A549 (cell line): ENCODE measurements around the gene INO80. TPM values are rescaled to one million over a fixed set of nuclear protein-coding genes. Genes with fewer than 3 reads are reported as not detected.
A peak's percentile ranks its signal among the peaks of the same experiment; 100 is the strongest.

Experiments
- ATAC-seq, 2 experiments: fragments of 200-7000 bp in 1 of 2; fragments of >200 bp in 1 of 2; cut with Nextera tagmentation in 1 of 2; cut with Tn5 transposase in 1 of 2; 3 replicates each; pipeline versions ENCODE4 v1.8.0 to v1.9.1; 2018 to 2020; ENCODE audit warnings: mild to moderate bottlenecking in 1 of 2, moderate library complexity in 1 of 2
- CTCF ChIA-PET: fragments of 300-600 bp; sonication (Branson Sonifier 250); formaldehyde crosslinking; extraction: SDS; loops from one replicate; lab custom pipeline; 2021; ENCODE audit warnings: antibody characterized with exemption, inconsistent platforms; lab: Yijun Ruan, JAX
- POLR2A ChIA-PET: fragments of 350-600 bp; formaldehyde crosslinking; extraction: SDS; loops from one replicate; lab custom pipeline; 2021; ENCODE audit warnings: antibody characterized with exemption, inconsistent platforms; lab: Yijun Ruan, JAX
- DNase-seq, 2 experiments: peaks; one replicate each; pipeline versions ENCODE4 v3.0.0 to v3.0.0-alpha.2; 2011 to 2016; ENCODE audit warnings: low read depth in 1 of 2, low spot score in 1 of 2
- FAIRE-seq: peaks from 2 replicates; lab custom pipeline; 2011; peaks lifted over from hg19 to GRCh38; lab: Jason Lieb, UNC
- H3K27ac ChIP-seq, 2 experiments: fragments of >200 bp; sonication (Bioruptor Twin); formaldehyde crosslinking; 3 replicates each; pipeline ENCODE4 v1.5.1; 2016 to 2017
- H3K4me1 ChIP-seq: fragments of >200 bp; sonication (Bioruptor Twin); formaldehyde crosslinking; 3 replicates; pipeline ENCODE4 v1.6.1; 2016
- H3K4me2 ChIP-seq: fragments of >200 bp; sonication (Bioruptor Twin); formaldehyde crosslinking; 3 replicates; pipeline ENCODE4 v1.6.1; 2016
- H3K4me3 ChIP-seq: fragments of >200 bp; sonication (Bioruptor Twin); formaldehyde crosslinking; 3 replicates; pipeline ENCODE4 v1.5.1; 2016
- H3K9me3 ChIP-seq: fragments of >200 bp; sonication (Bioruptor Twin); formaldehyde crosslinking; 3 replicates; pipeline ENCODE4 v1.6.1; 2016
- CBX2 ChIP-seq: fragments of 200-600 bp; sonication (generic); IDR thresholded peaks from 2 replicates; pipeline ENCODE4 v1.6.1; 2016; ENCODE audit warnings: low read depth, mild to moderate bottlenecking, borderline replicate concordance
- CBX8 ChIP-seq: fragments of 200-600 bp; sonication (generic); IDR thresholded peaks from 2 replicates; pipeline ENCODE4 v1.6.1; 2016
- CHD2 ChIP-seq: fragments of 150-350 bp; IDR thresholded peaks from 2 replicates; pipeline ENCODE4 v1.6.1; 2014; ENCODE audit warnings: low read length; ENCODE audit not compliant: partially characterized antibody
- CHD4 ChIP-seq: fragments of 200-600 bp; sonication (generic); IDR thresholded peaks from 2 replicates; pipeline ENCODE4 v1.6.1; 2016; ENCODE audit warnings: antibody characterized with exemption, mild to moderate bottlenecking, borderline replicate concordance
- EHMT2 ChIP-seq: fragments of 200-600 bp; sonication (generic); IDR thresholded peaks from 2 replicates; pipeline ENCODE4 v1.6.1; 2016; ENCODE audit warnings: antibody characterized with exemption, low read depth, mild to moderate bottlenecking, moderate library complexity
- FOSL2 ChIP-seq, 2 experiments: fragments of 450-650 bp in 1 of 2; fragments of >200 bp in 1 of 2; sonication (Bioruptor Twin) in 1 of 2; formaldehyde crosslinking; IDR thresholded peaks; 2 replicates each; pipeline versions ENCODE4 v1.5.0 to v1.6.1; 2016 to 2020; ENCODE audit warnings: mild to moderate bottlenecking in 1 of 2, moderate library complexity in 1 of 2
- HDAC2 ChIP-seq: fragments of 200-600 bp; sonication (generic); IDR thresholded peaks from 2 replicates; pipeline ENCODE4 v1.6.1; 2016
- HOXA7 ChIP-seq: fragments of 250-450 bp; sonication (Bioruptor Pico); IDR thresholded peaks from 2 replicates; pipeline ENCODE4 v1.5.0; 2020; ENCODE audit warnings: mild to moderate bottlenecking, moderate library complexity
- HOXB13 ChIP-seq: fragments of 250-450 bp; sonication (Bioruptor Pico); IDR thresholded peaks from 2 replicates; pipeline ENCODE4 v1.5.0; 2020; ENCODE audit warnings: low read depth, mild to moderate bottlenecking, moderate library complexity
- HOXB5 ChIP-seq: fragments of 250-450 bp; sonication (Bioruptor Pico); IDR thresholded peaks from 2 replicates; pipeline ENCODE4 v1.5.0; 2020; ENCODE audit warnings: mild to moderate bottlenecking, moderate library complexity
- JUN ChIP-seq, 2 experiments: fragments of >200 bp; sonication (Bioruptor Twin); formaldehyde crosslinking; IDR thresholded peaks; 2 replicates in 1 of 2; 3 replicates in 1 of 2; pipeline ENCODE4 v1.6.1; 2016 to 2017
- KDM1A ChIP-seq: fragments of 200-600 bp; sonication (generic); IDR thresholded peaks from 2 replicates; pipeline ENCODE4 v1.6.1; 2016; ENCODE audit warnings: low read depth, mild to moderate bottlenecking
- MAFK ChIP-seq: fragments of 450-650 bp; IDR thresholded peaks from 2 replicates; pipeline ENCODE4 v1.6.1; 2014; ENCODE audit not compliant: partially characterized antibody
- MAZ ChIP-seq: fragments of 150-350 bp; IDR thresholded peaks from 2 replicates; pipeline ENCODE4 v1.6.1; 2014; ENCODE audit warnings: antibody characterized with exemption, low read depth, low read length, borderline replicate concordance
- MYC ChIP-seq: IDR thresholded peaks from 2 replicates; pipeline ENCODE4 v1.6.1; 2012; ENCODE audit warnings: mild to moderate bottlenecking, inconsistent platforms, low read length, improper control_type of control experiment, borderline replicate concordance
- POLR2AphosphoS2 ChIP-seq: conservative IDR thresholded peaks from 2 replicates; pipeline ENCODE4 v1.6.1; 2012; ENCODE audit warnings: low read length, improper control_type of control experiment, inconsistent platforms
- RAD21 ChIP-seq, 2 experiments: fragments of >200 bp in 1 of 2; sonication (Bioruptor Twin) in 1 of 2; formaldehyde crosslinking in 1 of 2; IDR thresholded peaks in 1 of 2; conservative IDR thresholded peaks in 1 of 2; 2 replicates in 1 of 2; 3 replicates in 1 of 2; pipeline ENCODE4 v1.6.1; 2012 to 2018; ENCODE audit warnings: inconsistent platforms in 1 of 2
- RARB ChIP-seq: fragments of 250-450 bp; sonication (Bioruptor Pico); IDR thresholded peaks from 2 replicates; pipeline ENCODE4 v1.8.0; 2021; ENCODE audit warnings: mild to moderate bottlenecking, moderate library complexity
- RFX5 ChIP-seq: fragments of 450-650 bp; IDR thresholded peaks from 2 replicates; pipeline ENCODE4 v1.7.1; 2014; ENCODE audit warnings: antibody characterized with exemption, mild to moderate bottlenecking, moderate library complexity
- SMC3 ChIP-seq: fragments of >200 bp; sonication (Bioruptor Twin); formaldehyde crosslinking; IDR thresholded peaks from 3 replicates; pipeline ENCODE4 v1.6.1; 2018; ENCODE audit warnings: inconsistent platforms
- SREBF2 ChIP-seq: fragments of 450-650 bp; IDR thresholded peaks from 2 replicates; pipeline ENCODE4 v1.6.1; 2014; ENCODE audit warnings: mild to moderate bottlenecking, moderate library complexity
- TFCP2L1 ChIP-seq: fragments of 250-450 bp; sonication (Bioruptor Pico); IDR thresholded peaks from 2 replicates; pipeline ENCODE4 v1.5.0; 2021; ENCODE audit warnings: mild to moderate bottlenecking
- TP53 ChIP-seq: fragments of 250-450 bp; sonication (Bioruptor Pico); IDR thresholded peaks from 2 replicates; pipeline ENCODE4 v1.5.0; 2021; ENCODE audit warnings: mild to moderate bottlenecking, moderate library complexity
- ZFP36 ChIP-seq: fragments of 450-650 bp; IDR thresholded peaks from 2 replicates; pipeline ENCODE4 v1.6.1; 2014; ENCODE audit warnings: borderline replicate concordance; ENCODE audit not compliant: partially characterized antibody
- ZNF302 ChIP-seq: fragments of 250-450 bp; sonication (Bioruptor Pico); IDR thresholded peaks from 2 replicates; pipeline ENCODE4 v1.9.0; 2021; ENCODE audit warnings: inconsistent platforms, mild to moderate bottlenecking, moderate library complexity
- WGBS: methylation state at CpG from one replicate; pipeline ENCODE4 v1.1.6; 2017; ENCODE audit errors: missing lambda C conversion rate; 5-methylcytosine and 5-hydroxymethylcytosine counted together
- polyA minus RNA-seq: library from RNA; depleted of rRNA, polyadenylated mRNA; stranded (reverse); fragments of >200 nt; gene quantifications from 2 replicates; pipeline ENCODE4 v1.2.3, GENCODE V29; 2011; rRNA and poly(A)+ RNA removed
- polyA plus RNA-seq, 4 experiments: library from polyadenylated mRNA; depleted of rRNA in 3 of 4; stranded (reverse); fragments of >200 nt; fragmentation: RNase III in 1 of 4; extraction: RNeasy Plus Mini Kit Qiagen cat#74134 plus additional on column Dnase treatment in 1 of 4; gene quantifications; 2 replicates in 3 of 4; 3 replicates in 1 of 4; pipeline ENCODE4 v1.2.3, GENCODE V29; 2011 to 2017
- TF ChIP-seq, protein P1 (sequence below): fragments of >200 bp; sonication (Bioruptor Twin); formaldehyde crosslinking; IDR thresholded peaks from 2 replicates; pipeline ENCODE4 v1.6.1; 2016
- TF ChIP-seq, protein P2 (sequence below): fragments of 150-350 bp; IDR thresholded peaks from 2 replicates; pipeline ENCODE4 v1.6.1; 2014; ENCODE audit warnings: low read depth, mild to moderate bottlenecking, low read length
- TF ChIP-seq, protein P3 (sequence below): fragments of >200 bp; sonication (Bioruptor Twin); formaldehyde crosslinking; IDR thresholded peaks from 3 replicates; pipeline ENCODE4 v1.6.1; 2016
- TF ChIP-seq, protein P4 (sequence below): fragments of 250-450 bp; sonication (Bioruptor Pico); IDR thresholded peaks from 2 replicates; pipeline ENCODE4 v1.5.0; 2021; ENCODE audit warnings: mild to moderate bottlenecking, moderate library complexity, borderline replicate concordance

The INO80 gene, protein sequence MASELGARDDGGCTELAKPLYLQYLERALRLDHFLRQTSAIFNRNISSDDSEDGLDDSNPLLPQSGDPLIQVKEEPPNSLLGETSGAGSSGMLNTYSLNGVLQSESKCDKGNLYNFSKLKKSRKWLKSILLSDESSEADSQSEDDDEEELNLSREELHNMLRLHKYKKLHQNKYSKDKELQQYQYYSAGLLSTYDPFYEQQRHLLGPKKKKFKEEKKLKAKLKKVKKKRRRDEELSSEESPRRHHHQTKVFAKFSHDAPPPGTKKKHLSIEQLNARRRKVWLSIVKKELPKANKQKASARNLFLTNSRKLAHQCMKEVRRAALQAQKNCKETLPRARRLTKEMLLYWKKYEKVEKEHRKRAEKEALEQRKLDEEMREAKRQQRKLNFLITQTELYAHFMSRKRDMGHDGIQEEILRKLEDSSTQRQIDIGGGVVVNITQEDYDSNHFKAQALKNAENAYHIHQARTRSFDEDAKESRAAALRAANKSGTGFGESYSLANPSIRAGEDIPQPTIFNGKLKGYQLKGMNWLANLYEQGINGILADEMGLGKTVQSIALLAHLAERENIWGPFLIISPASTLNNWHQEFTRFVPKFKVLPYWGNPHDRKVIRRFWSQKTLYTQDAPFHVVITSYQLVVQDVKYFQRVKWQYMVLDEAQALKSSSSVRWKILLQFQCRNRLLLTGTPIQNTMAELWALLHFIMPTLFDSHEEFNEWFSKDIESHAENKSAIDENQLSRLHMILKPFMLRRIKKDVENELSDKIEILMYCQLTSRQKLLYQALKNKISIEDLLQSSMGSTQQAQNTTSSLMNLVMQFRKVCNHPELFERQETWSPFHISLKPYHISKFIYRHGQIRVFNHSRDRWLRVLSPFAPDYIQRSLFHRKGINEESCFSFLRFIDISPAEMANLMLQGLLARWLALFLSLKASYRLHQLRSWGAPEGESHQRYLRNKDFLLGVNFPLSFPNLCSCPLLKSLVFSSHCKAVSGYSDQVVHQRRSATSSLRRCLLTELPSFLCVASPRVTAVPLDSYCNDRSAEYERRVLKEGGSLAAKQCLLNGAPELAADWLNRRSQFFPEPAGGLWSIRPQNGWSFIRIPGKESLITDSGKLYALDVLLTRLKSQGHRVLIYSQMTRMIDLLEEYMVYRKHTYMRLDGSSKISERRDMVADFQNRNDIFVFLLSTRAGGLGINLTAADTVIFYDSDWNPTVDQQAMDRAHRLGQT (N-terminal part only)
- polyA plus RNA-seq (2011; rRNA removed) (6.7 and 11.6 TPM in 2 replicates), polyA plus RNA-seq (2017; fragmentation: RNase III; extraction: RNeasy Plus Mini Kit Qiagen cat#74134 plus additional on column Dnase treatment) (10.9 to 14.0 TPM (median 13.7 TPM) in 3 replicates), polyA minus RNA-seq (16.7 and 20.0 TPM in 2 replicates)
- polyA plus RNA-seq (2012; cell fraction: cytosol; rRNA removed), result 4.7 and 7.1 TPM in 2 replicates
- 10.6 and 12.3 TPM in 2 replicates for polyA plus RNA-seq (2012; cell fraction: nucleus; rRNA removed)

DNA sequence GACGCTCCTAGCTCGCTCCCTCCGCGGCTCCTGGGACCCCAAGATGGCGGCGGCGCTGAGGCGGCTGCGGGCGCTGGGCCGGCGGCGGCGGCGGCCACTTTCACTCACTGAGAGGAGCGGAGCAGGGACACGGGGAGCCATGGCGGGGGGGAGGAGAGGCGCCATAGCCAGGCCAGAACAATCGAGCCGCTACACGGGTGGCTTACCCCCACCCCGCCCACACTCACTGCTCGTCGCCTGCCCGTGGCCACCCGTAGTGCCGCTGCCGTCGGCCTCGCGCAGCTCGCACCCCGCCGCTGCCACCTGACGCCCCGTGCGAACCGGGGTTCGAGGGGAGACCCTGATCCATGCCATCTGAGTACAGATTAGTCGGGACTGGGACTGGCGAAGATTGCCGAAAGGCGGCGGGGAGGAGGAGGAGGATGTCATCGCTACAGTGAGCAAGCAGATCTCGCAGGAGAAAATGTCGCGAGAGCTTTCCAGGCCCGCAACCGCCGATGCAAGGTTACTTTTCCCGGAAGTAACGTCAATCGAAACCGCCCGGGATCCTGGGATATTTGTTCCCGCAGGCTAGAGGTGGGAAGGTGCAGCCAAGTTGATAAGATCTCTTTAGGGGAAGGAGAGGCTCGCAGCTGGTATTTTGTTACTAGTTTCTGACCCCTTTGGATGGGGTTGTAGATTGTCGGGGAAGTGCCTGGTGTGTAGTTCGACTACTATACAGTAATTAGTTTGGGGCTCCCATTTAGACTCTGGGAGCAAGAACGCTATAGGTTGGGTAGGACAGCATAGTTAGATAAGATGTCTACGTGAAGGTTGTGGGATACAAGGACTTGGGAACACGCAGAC is at the start of gene INO80:
TSS of gene INO80 (minus strand) at position 165 of the 846 bp plus-strand sequence. CDS start 19,970 bp downstream, outside the sequence.
- H3K4me1 ChIP-seq, result peaks cover 10% of the 10 kb centered on the region; the same call in 1 of the 3 replicates
- peak within 1 kb of the TSS; percentile 100 for H3K27ac ChIP-seq
- peak within 1 kb of the TSS; percentile 80 for H3K4me2 ChIP-seq
- DNase-seq, result peak; percentile 88 to 97
- FAIRE-seq, result no peak
- 4% methylated on average over 12 of the region's 64 CpGs for WGBS
- peak within 1 kb of the TSS; percentile 82 for H3K4me3 ChIP-seq
- ATAC-seq, result peak; percentile 90 to 91
- POLR2A ChIA-PET, result interaction anchor here (0.6 to 1.4 kb wide), 6 partner anchors 9 to 163 kb away, joined by 3 to 7 read pairs (median 5); partner anchors contain the start of genes CHAC1, CHP1 and EXD1
- H3K9me3 ChIP-seq, result no peaks in the 10 kb centered on the region
- CTCF ChIA-PET, result interaction anchor here (1.0 kb wide), 1 partner anchor 68 kb away, joined by 3 read pairs; no protein-coding TSS in a partner anchor
- TF ChIP-seq CHD2 (peak; percentile 84), CBX8 (no peak), ZFP36 (no peak), SMC3 (no peak), HOXB5 (CRISPR knock-in tag) (no peak), HOXB13 (CRISPR knock-in tag) (no peak), SREBF2 (no peak), KDM1A (no peak), RARB (no peak), JUN (IDR thresholded peaks at IDR 0.05) (peak in 1 of 2 experiments; percentile 75; a peak in 2 of 5 replicates), ZNF302 (no peak), TP53 (CRISPR knock-in tag) (0 out of 2 replicates have a peak, but pooled peaks have one; percentile 34), RFX5 (no peak), MAFK (peak; percentile 78), CHD4 (no peak), HDAC2 (no peak), HOXA7 (CRISPR knock-in tag) (no peak), TFCP2L1 (CRISPR knock-in tag) (no peak), MAZ (peak; percentile 42; the same call in 1 of the 2 replicates), EHMT2 (no peak), MYC (no peak; the same call in 1 of the 2 replicates), RAD21 (conservative IDR thresholded peaks at IDR 0.05 in 1 of 2, IDR thresholded peaks at IDR 0.05 in 1 of 2) (no peak), FOSL2 (IDR thresholded peaks at IDR 0.05) (no peak), FOSL2 (CRISPR knock-in tag; IDR thresholded peaks at IDR 0.05) (no peak), CBX2 (no peak), POLR2AphosphoS2 (no peak)
- TF ChIP-seq, protein P1, sequence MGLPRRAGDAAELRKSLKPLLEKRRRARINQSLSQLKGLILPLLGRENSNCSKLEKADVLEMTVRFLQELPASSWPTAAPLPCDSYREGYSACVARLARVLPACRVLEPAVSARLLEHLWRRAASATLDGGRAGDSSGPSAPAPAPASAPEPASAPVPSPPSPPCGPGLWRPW, result no peak
- TF ChIP-seq, protein P2, sequence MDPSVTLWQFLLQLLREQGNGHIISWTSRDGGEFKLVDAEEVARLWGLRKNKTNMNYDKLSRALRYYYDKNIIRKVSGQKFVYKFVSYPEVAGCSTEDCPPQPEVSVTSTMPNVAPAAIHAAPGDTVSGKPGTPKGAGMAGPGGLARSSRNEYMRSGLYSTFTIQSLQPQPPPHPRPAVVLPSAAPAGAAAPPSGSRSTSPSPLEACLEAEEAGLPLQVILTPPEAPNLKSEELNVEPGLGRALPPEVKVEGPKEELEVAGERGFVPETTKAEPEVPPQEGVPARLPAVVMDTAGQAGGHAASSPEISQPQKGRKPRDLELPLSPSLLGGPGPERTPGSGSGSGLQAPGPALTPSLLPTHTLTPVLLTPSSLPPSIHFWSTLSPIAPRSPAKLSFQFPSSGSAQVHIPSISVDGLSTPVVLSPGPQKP, result no peak
- TF ChIP-seq, protein P3, sequence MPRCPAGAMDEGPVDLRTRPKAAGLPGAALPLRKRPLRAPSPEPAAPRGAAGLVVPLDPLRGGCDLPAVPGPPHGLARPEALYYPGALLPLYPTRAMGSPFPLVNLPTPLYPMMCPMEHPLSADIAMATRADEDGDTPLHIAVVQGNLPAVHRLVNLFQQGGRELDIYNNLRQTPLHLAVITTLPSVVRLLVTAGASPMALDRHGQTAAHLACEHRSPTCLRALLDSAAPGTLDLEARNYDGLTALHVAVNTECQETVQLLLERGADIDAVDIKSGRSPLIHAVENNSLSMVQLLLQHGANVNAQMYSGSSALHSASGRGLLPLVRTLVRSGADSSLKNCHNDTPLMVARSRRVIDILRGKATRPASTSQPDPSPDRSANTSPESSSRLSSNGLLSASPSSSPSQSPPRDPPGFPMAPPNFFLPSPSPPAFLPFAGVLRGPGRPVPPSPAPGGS, result peak; percentile 87; the same call in 2 of the 3 replicates
- TF ChIP-seq, protein P4, sequence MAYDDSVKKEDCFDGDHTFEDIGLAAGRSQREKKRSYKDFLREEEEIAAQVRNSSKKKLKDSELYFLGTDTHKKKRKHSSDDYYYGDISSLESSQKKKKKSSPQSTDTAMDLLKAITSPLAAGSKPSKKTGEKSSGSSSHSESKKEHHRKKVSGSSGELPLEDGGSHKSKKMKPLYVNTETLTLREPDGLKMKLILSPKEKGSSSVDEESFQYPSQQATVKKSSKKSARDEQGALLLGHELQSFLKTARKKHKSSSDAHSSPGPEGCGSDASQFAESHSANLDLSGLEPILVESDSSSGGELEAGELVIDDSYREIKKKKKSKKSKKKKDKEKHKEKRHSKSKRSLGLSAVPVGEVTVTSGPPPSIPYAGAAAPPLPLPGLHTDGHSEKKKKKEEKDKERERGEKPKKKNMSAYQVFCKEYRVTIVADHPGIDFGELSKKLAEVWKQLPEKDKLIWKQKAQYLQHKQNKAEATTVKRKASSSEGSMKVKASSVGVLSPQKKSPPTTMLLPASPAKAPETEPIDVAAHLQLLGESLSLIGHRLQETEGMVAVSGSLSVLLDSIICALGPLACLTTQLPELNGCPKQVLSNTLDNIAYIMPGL (CRISPR knock-in tag), result 0 out of 2 replicates have a peak, but pooled peaks have one; percentile 44
